VCaP (cell line): ENCODE measurements around the gene ALOXE3.

Source experiments
- H3K27ac ChIP-seq: fragments of 450-650 bp; 2 replicates; pipeline ENCODE4 v1.5.1; 2017
- CTCF ChIP-seq: fragments of 450-650 bp; conservative IDR thresholded peaks from 2 replicates; pipeline ENCODE4 v1.5.1; 2017; ENCODE audit warnings: mild to moderate bottlenecking, moderate library complexity

ALOXE3 gene

GRCh38 chr17:8062435-8062806, 55.9 kb downstream of the ALOXE3 start:
- no peak for TF ChIP-seq CTCF

GRCh38 chr17:8061851-8062250, 56.5 kb downstream of the ALOXE3 start:
- H3K27ac ChIP-seq: peak overlapping the region; percentile 95

More at GRCh38 chr17:8062435-8062806, 55.9 kb downstream of the ALOXE3 start:
- H3K27ac ChIP-seq: peak overlapping the region; percentile 95

GRCh38 chr17:8060274-8060673, 58.0 kb downstream of the ALOXE3 start:
- peak overlapping the region; percentile 95 for H3K27ac ChIP-seq
- TF ChIP-seq CTCF: peak; percentile 63

GRCh38 chr17:8059131-8059530, 59.2 kb downstream of the ALOXE3 start:
- peak overlapping the region; percentile 95 for H3K27ac ChIP-seq

GRCh38 chr17:8057691-8058114, 60.6 kb downstream of the ALOXE3 start:
- peak; percentile 73 for TF ChIP-seq CTCF
- H3K27ac ChIP-seq: peak overlapping the region; percentile 95

More at GRCh38 chr17:8059131-8059530, 59.2 kb downstream of the ALOXE3 start:
- TF ChIP-seq CTCF: no peak

- peak overlapping the region; percentile 95 for H3K27ac ChIP-seq
- TF ChIP-seq CTCF: no peak
Observed at GRCh38 chr17:8056976-8057625, 61.2 kb downstream of the ALOXE3 start.

GRCh38 chr17:8056232-8056975, 61.9 kb downstream of the ALOXE3 start:
- no peak for TF ChIP-seq CTCF
- peak overlapping the region; percentile 95 for H3K27ac ChIP-seq

GRCh38 chr17:8055851-8056231, 62.5 kb downstream of the ALOXE3 start:
- TF ChIP-seq CTCF: no peak

More at GRCh38 chr17:8055851-8056231, 62.5 kb downstream of the ALOXE3 start:
- peak overlapping the region; percentile 95 for H3K27ac ChIP-seq
